Gastrocnemius medialis (tissue), 4 donors: Measurements from ENCODE around the gene FBLN2.

ENCODE experiments used
- CTCF ChIP-seq, 5 experiments: fragments of 450-650 bp in 3 of 5; fragments of 200-600 bp in 2 of 5; sonication (generic) in 2 of 5; IDR thresholded peaks in 4 of 5; conservative IDR thresholded peaks in 1 of 5; 1 replicate in 4 of 5; 2 replicates in 1 of 5; pipeline ENCODE4 v1.5.1; 2016 to 2019; ENCODE audit warnings: antibody characterized with exemption in 5 of 5, mild to moderate bottlenecking in 3 of 5, moderate library complexity in 3 of 5
- POLR2A ChIP-seq, 2 donors: fragments of 450-650 bp; IDR thresholded peaks; one replicate each; pipeline ENCODE4 v1.6.1; 2017; ENCODE audit warnings: antibody characterized with exemption in 2 of 2, mild to moderate bottlenecking in 2 of 2, moderate library complexity in 2 of 2

- TF ChIP-seq POLR2A (IDR thresholded peaks at IDR 0.05): no peak
- no peak for TF ChIP-seq CTCF (IDR thresholded peaks at IDR 0.05 in 4 of 5, conservative IDR thresholded peaks at IDR 0.05 in 1 of 5)
Measured at GRCh38 chr3:13579063-13579462, 30.1 kb downstream of the FBLN2 start.
